HEK293 (cell line): ENCODE data around the gene TIAM1.

Experiments used
- ZBTB17 ChIP-seq: fragments of 450-650 bp; formaldehyde crosslinking; IDR thresholded peaks from 2 replicates; pipeline ENCODE4 v1.5.1; 2016; ENCODE audit warnings: missing biosample characterization, missing genetic modification characterization
- ZNF138 ChIP-seq: fragments of 450-650 bp; formaldehyde crosslinking; IDR thresholded peaks from 2 replicates; pipeline ENCODE4 v1.5.1; 2016; ENCODE audit warnings: missing biosample characterization, missing genetic modification characterization, borderline replicate concordance
- ZNF580 ChIP-seq: fragments of 450-650 bp; formaldehyde crosslinking; IDR thresholded peaks from 2 replicates; pipeline ENCODE4 v1.5.1; 2016; ENCODE audit warnings: missing biosample characterization, missing genetic modification characterization
- ZNF596 ChIP-seq: fragments of 450-650 bp; IDR thresholded peaks from 2 replicates; pipeline ENCODE4 v1.5.0; 2018; ENCODE audit warnings: missing biosample characterization, mild to moderate bottlenecking, missing genetic modification characterization, moderate library complexity
- TF ChIP-seq, protein P1 (sequence below): fragments of 450-650 bp; formaldehyde crosslinking; IDR thresholded peaks from 2 replicates; pipeline ENCODE4 v1.5.1; 2016; ENCODE audit warnings: missing biosample characterization, missing genetic modification characterization

DNA sequence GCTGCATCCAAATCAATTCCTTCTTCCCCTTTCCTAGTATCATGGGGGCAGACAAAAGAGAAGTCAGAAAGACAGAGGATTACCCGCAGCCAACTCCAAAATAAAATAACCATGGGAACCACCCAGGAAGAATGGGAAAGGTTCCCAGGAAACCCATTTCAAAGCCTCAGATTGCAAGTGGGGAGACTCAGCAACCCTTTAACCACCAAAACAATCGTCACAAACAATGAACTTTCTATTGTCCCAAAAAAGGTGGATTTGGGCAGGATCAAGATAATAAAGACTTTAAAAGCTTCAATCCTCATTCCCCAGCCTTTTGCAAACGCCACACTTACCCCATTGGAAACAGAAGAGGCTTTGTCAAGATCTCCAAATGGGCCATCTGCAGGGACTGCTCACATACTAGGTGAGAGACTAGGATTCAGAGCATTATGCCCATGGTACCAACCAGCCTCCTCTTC lies 5.1 kb downstream of the TIAM1 start:
- TF ChIP-seq, protein P1, sequence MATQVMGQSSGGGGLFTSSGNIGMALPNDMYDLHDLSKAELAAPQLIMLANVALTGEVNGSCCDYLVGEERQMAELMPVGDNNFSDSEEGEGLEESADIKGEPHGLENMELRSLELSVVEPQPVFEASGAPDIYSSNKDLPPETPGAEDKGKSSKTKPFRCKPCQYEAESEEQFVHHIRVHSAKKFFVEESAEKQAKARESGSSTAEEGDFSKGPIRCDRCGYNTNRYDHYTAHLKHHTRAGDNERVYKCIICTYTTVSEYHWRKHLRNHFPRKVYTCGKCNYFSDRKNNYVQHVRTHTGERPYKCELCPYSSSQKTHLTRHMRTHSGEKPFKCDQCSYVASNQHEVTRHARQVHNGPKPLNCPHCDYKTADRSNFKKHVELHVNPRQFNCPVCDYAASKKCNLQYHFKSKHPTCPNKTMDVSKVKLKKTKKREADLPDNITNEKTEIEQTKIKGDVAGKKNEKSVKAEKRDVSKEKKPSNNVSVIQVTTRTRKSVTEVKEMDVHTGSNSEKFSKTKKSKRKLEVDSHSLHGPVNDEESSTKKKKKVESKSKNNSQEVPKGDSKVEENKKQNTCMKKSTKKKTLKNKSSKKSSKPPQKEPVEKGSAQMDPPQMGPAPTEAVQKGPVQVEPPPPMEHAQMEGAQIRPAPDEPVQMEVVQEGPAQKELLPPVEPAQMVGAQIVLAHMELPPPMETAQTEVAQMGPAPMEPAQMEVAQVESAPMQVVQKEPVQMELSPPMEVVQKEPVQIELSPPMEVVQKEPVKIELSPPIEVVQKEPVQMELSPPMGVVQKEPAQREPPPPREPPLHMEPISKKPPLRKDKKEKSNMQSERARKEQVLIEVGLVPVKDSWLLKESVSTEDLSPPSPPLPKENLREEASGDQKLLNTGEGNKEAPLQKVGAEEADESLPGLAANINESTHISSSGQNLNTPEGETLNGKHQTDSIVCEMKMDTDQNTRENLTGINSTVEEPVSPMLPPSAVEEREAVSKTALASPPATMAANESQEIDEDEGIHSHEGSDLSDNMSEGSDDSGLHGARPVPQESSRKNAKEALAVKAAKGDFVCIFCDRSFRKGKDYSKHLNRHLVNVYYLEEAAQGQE (tag by site-specific recombination), result no peak
- TF ChIP-seq ZNF138 (no peak), ZNF596 (tag by site-specific recombination) (no peak), ZNF580 (tag by site-specific recombination) (no peak), ZBTB17 (no peak)
